Measurements from ENCODE around the gene PLPPR3.

The PLPPR3 gene

GRCh38 chr19:869245-870177 is 47.8 kb upstream of the PLPPR3 start:
- 0 out of 2 replicates have a peak, but pooled peaks have one; percentile 37 for TF ChIP-seq PATZ1 (CRISPR knock-in tag; IDR thresholded peaks at IDR 0.05; ENCODE audit: borderline replicate concordance)
- no peak for TF ChIP-seq TCF4 (CRISPR knock-in tag; IDR thresholded peaks at IDR 0.05; ENCODE audit: borderline replicate concordance)
- ATAC-seq = peak; percentile 74

- ATAC-seq = no peak
- TF ChIP-seq PPARA (CRISPR knock-in tag; IDR thresholded peaks at IDR 0.05; ENCODE audit: borderline replicate concordance) = no peak
- no peak for TF ChIP-seq ZFP30 (CRISPR knock-in tag; IDR thresholded peaks at IDR 0.05)
- TF ChIP-seq ZNF8 (CRISPR knock-in tag; IDR thresholded peaks at IDR 0.05) = no peak
- TF ChIP-seq ZNF70 (CRISPR knock-in tag; IDR thresholded peaks at IDR 0.05) = no peak
- TF ChIP-seq BACH2 (CRISPR knock-in tag; IDR thresholded peaks at IDR 0.05; ENCODE audit: borderline replicate concordance) = no peak
- TF ChIP-seq POU6F1 (CRISPR knock-in tag; IDR thresholded peaks at IDR 0.05; ENCODE audit: borderline replicate concordance, low read depth) = no peak
- TF ChIP-seq OSR1 (CRISPR knock-in tag; IDR thresholded peaks at IDR 0.05) = no peak
- TF ChIP-seq PATZ1 (CRISPR knock-in tag; IDR thresholded peaks at IDR 0.05; ENCODE audit: borderline replicate concordance) = no peak
- TF ChIP-seq ZC3H10 (CRISPR knock-in tag; IDR thresholded peaks at IDR 0.05) = no peak
- TF ChIP-seq ISL1 (CRISPR knock-in tag; IDR thresholded peaks at IDR 0.05) = no peak
- TF ChIP-seq ARNTL (CRISPR knock-in tag; IDR thresholded peaks at IDR 0.05; ENCODE audit: borderline replicate concordance, low read depth) = no peak
- TF ChIP-seq ZFP3 (CRISPR knock-in tag; IDR thresholded peaks at IDR 0.05) = no peak
- TF ChIP-seq CREB5 (CRISPR knock-in tag; IDR thresholded peaks at IDR 0.05; ENCODE audit: low read depth) = no peak
- no peak for TF ChIP-seq ZNF565 (CRISPR knock-in tag; conservative IDR thresholded peaks at IDR 0.05; ENCODE audit: low read depth)
- TF ChIP-seq TSHZ2 (CRISPR knock-in tag; IDR thresholded peaks at IDR 0.05) = no peak
- TF ChIP-seq CSRNP3 (CRISPR knock-in tag; IDR thresholded peaks at IDR 0.05) = no peak
- no peak for TF ChIP-seq ESRRG (CRISPR knock-in tag; IDR thresholded peaks at IDR 0.05)
- TF ChIP-seq GLIS3 (CRISPR knock-in tag; IDR thresholded peaks at IDR 0.05) = no peak
- no peak for TF ChIP-seq SNAI2 (CRISPR knock-in tag; IDR thresholded peaks at IDR 0.05)
Observed at GRCh38 chr19:868458-869244, 46.9 kb upstream of the PLPPR3 start.

Measured in SK-N-SH treated with all-trans-retinoic acid at 6 μM for 48 hours (cell line).